Stomach (tissue), 4 donors: ENCODE data around the gene TTC3.

Experiments
- EP300 ChIP-seq: sonication (generic); formaldehyde crosslinking; IDR thresholded peaks from one replicate; pipeline ENCODE4 v1.6.1; 2017; ENCODE audit warnings: antibody characterized with exemption
- TF ChIP-seq, protein P1 (sequence below), 7 experiments: fragments of 450-650 bp in 4 of 7; fragments of 200-600 bp in 3 of 7; sonication (generic) in 3 of 7; IDR thresholded peaks; one replicate each; pipeline ENCODE4 v1.5.1; 2016 to 2019; ENCODE audit warnings: antibody characterized with exemption in 7 of 7, control low read depth in 2 of 7, mild to moderate bottlenecking in 1 of 7

DNA sequence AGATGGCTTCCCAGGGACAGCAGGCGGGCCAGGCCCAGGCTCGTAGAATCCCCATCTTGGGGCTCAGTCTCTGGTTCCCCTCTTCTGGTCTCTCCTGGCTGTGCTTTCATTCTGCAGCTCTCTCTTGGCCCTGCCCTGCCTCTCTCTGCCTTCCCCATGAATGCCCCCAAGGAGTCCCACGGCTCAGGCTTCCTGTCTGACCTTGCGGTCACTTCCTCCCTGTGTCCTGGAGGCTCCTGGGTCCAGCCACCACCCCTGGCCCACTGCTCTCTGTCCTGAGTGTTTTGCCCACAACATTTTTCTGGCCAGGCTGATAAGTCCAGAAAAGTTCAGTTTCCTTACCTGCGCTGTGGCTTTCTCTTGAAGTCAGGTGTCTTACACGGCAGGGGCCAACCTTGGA, 29.2 kb upstream of the TTC3 start:
- TF ChIP-seq, protein P1, sequence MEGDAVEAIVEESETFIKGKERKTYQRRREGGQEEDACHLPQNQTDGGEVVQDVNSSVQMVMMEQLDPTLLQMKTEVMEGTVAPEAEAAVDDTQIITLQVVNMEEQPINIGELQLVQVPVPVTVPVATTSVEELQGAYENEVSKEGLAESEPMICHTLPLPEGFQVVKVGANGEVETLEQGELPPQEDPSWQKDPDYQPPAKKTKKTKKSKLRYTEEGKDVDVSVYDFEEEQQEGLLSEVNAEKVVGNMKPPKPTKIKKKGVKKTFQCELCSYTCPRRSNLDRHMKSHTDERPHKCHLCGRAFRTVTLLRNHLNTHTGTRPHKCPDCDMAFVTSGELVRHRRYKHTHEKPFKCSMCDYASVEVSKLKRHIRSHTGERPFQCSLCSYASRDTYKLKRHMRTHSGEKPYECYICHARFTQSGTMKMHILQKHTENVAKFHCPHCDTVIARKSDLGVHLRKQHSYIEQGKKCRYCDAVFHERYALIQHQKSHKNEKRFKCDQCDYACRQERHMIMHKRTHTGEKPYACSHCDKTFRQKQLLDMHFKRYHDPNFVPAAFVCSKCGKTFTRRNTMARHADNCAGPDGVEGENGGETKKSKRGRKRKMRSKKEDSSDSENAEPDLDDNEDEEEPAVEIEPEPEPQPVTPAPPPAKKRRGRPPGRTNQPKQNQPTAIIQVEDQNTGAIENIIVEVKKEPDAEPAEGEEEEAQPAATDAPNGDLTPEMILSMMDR (IDR thresholded peaks at IDR 0.05): no peak
- TF ChIP-seq EP300: no peak
